CD4-positive, alpha-beta T cell treated with Interleukin-17A for 1 hour (primary cell): ENCODE measurements around the gene VIT.
"Not testable (repeated sequence)": the region's sequence is repeated elsewhere in the genome, so short reads cannot be mapped to it uniquely, and the experiment has no call there.

Experiments used
- DNase-seq: peaks from one replicate; pipeline ENCODE4 v3.0.0-alpha.2; 2020

VIT gene

GRCh38 chr2:36677996-36678605 lies 18.4 kb upstream of the VIT start:
- DNase-seq, result no peak

DNA sequence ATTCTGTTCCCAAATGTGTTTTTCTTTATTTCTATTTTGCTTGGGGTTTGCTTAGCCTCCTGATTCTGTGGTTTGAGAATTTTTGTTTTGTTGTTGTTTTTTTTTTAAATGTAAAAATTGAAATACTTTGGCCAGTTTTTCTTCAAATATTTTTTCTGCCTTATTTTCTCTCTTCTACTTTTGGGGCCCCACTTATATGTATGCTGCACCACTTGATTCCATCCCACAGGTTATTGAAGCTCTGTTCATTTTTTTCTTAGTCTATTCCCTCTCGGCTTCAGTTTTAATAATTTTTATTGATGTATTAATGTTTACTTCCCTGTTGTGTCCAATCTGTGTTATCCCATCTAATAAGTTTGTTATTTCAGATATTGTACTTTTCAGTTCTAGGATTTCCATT lies 17.7 kb upstream of the VIT start:
- no peak for DNase-seq

GRCh38 chr2:36680012-36680411 lies 16.5 kb upstream of the VIT start:
- DNase-seq, result no peak

GRCh38 chr2:36682562-36682961 lies 13.9 kb upstream of the VIT start:
- DNase-seq, result no peak

GRCh38 chr2:36683002-36683401 lies 13.5 kb upstream of the VIT start:
- no peak for DNase-seq

DNA sequence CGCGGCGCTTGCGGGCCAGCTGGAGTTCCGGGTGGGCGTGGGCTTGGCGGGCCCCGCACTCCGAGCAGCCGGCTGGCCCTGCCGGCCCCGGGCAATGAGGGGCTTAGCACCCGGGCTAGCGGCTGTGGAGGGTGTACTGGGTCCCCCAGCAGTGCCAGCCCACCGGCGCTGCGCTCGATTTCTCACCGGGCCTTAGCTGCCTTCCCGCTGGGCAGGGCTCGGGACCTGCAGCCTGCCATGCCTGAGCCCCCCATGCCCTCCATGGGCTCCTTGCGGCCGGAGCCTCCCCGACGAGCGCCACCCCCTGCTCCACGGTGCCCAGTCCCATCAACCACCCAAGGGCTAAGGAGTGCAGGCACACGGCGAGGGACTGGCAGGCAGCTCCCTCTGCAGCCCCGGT lies 8.2 kb upstream of the VIT start:
- DNase-seq, result not testable (repeated sequence)

- not testable (repeated sequence) for DNase-seq
Observed at GRCh38 chr2:36689013-36689412, 7.5 kb upstream of the VIT start.

- DNase-seq, result no peak
Observed at GRCh38 chr2:36692121-36692520, 4.4 kb upstream of the VIT start.

GRCh38 chr2:36693825-36694224 lies 2.7 kb upstream of the VIT start:
- no peak for DNase-seq

- DNase-seq, result no peak
Observed at GRCh38 chr2:36695746-36696415, 626 bp upstream of the VIT start.

- no peak for DNase-seq
Observed at GRCh38 chr2:36697424-36698066, 1.0 kb downstream of the VIT start.

DNA sequence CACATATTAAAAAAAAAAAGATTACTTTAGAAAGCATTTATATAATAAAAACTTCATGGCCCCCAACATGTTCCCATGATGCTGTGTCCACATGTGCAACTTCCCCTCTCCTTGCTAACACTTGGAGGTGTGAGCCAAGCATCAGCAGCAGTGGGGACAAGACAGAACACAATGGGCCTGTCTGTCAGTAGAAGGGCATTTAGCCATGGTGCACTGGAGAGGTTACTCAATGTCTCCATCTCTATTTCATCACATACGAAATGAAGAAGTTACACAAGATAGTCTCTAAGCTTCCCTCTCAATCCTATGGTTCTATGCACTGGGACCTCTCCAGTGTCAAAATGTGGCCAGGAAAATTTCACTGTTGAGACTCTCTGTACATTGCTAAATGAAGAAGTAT lies 2.5 kb downstream of the VIT start:
- no peak for DNase-seq

- no peak for DNase-seq
Observed at GRCh38 chr2:36700311-36700710, 3.8 kb downstream of the VIT start.

GRCh38 chr2:36701391-36701795 lies 4.9 kb downstream of the VIT start:
- DNase-seq, result no peak

GRCh38 chr2:36701918-36702317 lies 5.4 kb downstream of the VIT start:
- DNase-seq, result no peak

DNA sequence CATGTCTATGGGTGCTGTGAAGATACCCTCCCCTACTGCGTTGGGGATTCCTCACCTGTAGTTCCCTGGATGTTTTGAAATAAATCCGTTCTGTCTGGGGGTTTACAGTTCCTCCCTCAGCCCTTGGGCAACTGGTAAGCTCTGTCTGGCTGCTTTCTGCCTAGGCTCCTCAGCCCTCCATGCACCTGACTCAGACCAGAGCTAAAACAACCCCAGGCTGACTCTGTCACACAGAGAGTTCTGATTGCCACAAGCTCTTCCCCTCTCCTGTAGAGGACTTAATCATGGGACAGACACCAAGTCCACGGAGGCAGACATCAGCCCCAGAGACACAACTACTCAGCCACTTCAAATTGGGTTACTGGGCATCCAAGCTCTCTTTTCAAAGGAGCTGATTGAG lies 6.3 kb downstream of the VIT start:
- DNase-seq, result no peak

GRCh38 chr2:36704475-36705150 lies 8.1 kb downstream of the VIT start:
- DNase-seq, result no peak

GRCh38 chr2:36705326-36706020 lies 9.0 kb downstream of the VIT start:
- DNase-seq, result no peak

DNA sequence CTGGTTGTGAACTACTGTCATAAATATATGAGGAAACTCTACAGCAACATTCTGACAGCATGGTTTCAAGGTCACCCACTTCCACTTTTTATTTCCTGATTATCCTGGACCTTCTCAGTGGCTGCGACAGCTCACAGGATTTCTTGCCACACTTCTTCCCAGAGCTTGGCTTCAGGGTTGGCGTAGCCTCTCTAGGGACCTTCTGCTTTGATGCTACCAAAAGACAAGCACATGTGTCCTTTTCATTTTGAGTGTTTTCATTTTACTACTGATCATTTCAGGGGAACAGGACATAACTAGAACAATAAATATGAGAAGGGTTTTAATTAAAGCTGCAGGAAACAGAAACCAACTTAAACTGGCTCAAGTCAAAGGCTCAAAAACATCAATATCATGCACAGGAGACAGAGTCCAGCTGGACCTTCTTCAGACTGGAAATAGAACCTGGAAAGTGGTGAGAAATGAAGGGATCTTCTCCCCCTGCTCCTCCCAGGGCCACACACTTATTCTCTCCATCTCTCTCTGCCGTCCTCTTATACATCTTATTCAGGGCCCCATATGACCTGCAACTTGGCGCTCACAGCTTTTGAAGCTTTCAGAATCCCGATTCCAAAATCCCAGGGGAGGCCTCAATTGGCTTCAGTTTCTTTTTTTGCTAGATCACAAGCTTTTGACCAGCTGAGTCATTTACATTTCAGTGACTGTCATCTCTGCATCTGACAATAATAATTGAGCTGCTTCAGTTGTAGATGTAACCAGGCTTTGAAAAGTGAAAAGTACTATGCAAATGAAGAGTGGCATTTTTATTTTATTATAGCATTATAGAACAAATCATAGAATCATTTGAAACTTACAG lies 9.7 kb downstream of the VIT start:
- no peak for DNase-seq

GRCh38 chr2:36707050-36707449 lies 10.5 kb downstream of the VIT start:
- no peak for DNase-seq

GRCh38 chr2:36708041-36708741 lies 11.7 kb downstream of the VIT start:
- no peak for DNase-seq
